GM12875 (cell line): ENCODE data around the gene GTF2B.
"Not testable (repeated sequence)": the region's sequence is repeated elsewhere in the genome, so short reads cannot be mapped to it uniquely, and the experiment has no call there.

Experiments used
- H3K4me3 ChIP-seq: one replicate; pipeline ENCODE4 v1.5.1; 2011; ENCODE audit warnings: low read depth, low read length, control low read depth
- CTCF ChIP-seq: IDR thresholded peaks from 2 replicates; pipeline ENCODE4 v1.5.1; 2011; ENCODE audit warnings: low read depth, mild to moderate bottlenecking, control low read depth, inconsistent platforms, low read length, moderate library complexity, borderline replicate concordance; ENCODE audit not compliant: insufficient read depth

GTF2B gene

GRCh38 chr1:88883156-88883555 lies 8.2 kb downstream of the GTF2B start:
- no peak for TF ChIP-seq CTCF

GRCh38 chr1:88880717-88881116 lies 10.7 kb downstream of the GTF2B start:
- not testable (repeated sequence) for H3K4me3 ChIP-seq

More at GRCh38 chr1:88883156-88883555, 8.2 kb downstream of the GTF2B start:
- H3K4me3 ChIP-seq: no peak overlapping the region

- TF ChIP-seq CTCF: no peak
- no peak overlapping the region for H3K4me3 ChIP-seq
Observed at GRCh38 chr1:88878731-88879130, 12.6 kb downstream of the GTF2B start.

- no peak for TF ChIP-seq CTCF
Observed at GRCh38 chr1:88877911-88878310, 13.5 kb downstream of the GTF2B start.

GRCh38 chr1:88877382-88877825 lies 14.0 kb downstream of the GTF2B start:
- H3K4me3 ChIP-seq: no peak overlapping the region
- TF ChIP-seq CTCF: no peak

More at GRCh38 chr1:88877911-88878310, 13.5 kb downstream of the GTF2B start:
- no peak overlapping the region for H3K4me3 ChIP-seq

- no peak overlapping the region for H3K4me3 ChIP-seq
- TF ChIP-seq CTCF: no peak
Observed at GRCh38 chr1:88876573-88877365, 14.6 kb downstream of the GTF2B start.

- TF ChIP-seq CTCF: no peak
- H3K4me3 ChIP-seq: no peak overlapping the region
Observed at GRCh38 chr1:88875595-88875994, 15.8 kb downstream of the GTF2B start.
